Body of pancreas (tissue), 4 donors: Measurements from ENCODE around the gene UGT3A2. TPM values are rescaled to one million over a fixed set of nuclear protein-coding genes. Genes with fewer than 3 reads are reported as not detected.

Source experiments
- ATAC-seq: fragments of 150-250 bp; one replicate; pipeline ENCODE4 v1.9.1; 2016
- DNase-seq, 4 donors: peaks; one replicate each; pipeline ENCODE4 v3.0.0-alpha.2; 2019
- H3K27ac ChIP-seq, 4 donors: fragments of 200-600 bp; sonication (generic); 1 replicate in 3 of 4; 2 replicates in 1 of 4; pipeline versions ENCODE4 v1.5.1 to v1.6.1; 2016 to 2019; ENCODE audit warnings: mild to moderate bottlenecking in 1 of 4, mixed read lengths in 1 of 4, moderate library complexity in 1 of 4
- H3K27me3 ChIP-seq, 2 donors: fragments of 200-600 bp; sonication (generic); one replicate each; pipeline ENCODE4 v1.6.0; 2016; ENCODE audit warnings: mild to moderate bottlenecking in 1 of 2
- H3K36me3 ChIP-seq, 2 donors: fragments of 200-600 bp; sonication (generic); replicated peaks in 1 of 2; 2 replicates each; pipeline ENCODE4 v1.5.1; 2016; ENCODE audit warnings: low read depth in 2 of 2; ENCODE audit not compliant: insufficient read depth in 1 of 2
- H3K4me1 ChIP-seq: fragments of 200-600 bp; sonication (generic); one replicate; pipeline ENCODE4 v1.6.0; 2016
- H3K4me3 ChIP-seq, 2 donors: fragments of 200-600 bp; sonication (generic); 1 replicate in 1 of 2; 2 replicates in 1 of 2; pipeline ENCODE4 v1.5.1; 2016 to 2019
- H3K9me3 ChIP-seq, 3 donors: fragments of 200-600 bp; sonication (generic); 1 replicate in 2 of 3; 2 replicates in 1 of 3; pipeline ENCODE4 v1.5.1; 2016
- POLR2A ChIP-seq, 3 donors: fragments of 450-650 bp; IDR thresholded peaks; one replicate each; pipeline ENCODE4 v1.6.1; 2016; ENCODE audit warnings: antibody characterized with exemption in 3 of 3, mild to moderate bottlenecking in 2 of 3
- WGBS, 2 donors: methylation state at CpG; one replicate each; pipeline ENCODE4 v1.1.5; 2017; 5-methylcytosine and 5-hydroxymethylcytosine counted together
- intact Hi-C: fragments of 100-400 bp; cut with DNase I; formaldehyde crosslinking; loops from one replicate; pipeline ENCODE4 v1.15.1; 2023
- total RNA-seq, 2 donors: library from RNA; depleted of rRNA; stranded (reverse); fragments of >200 nt; gene quantifications; one replicate each; pipeline ENCODE4 v1.1.0, GENCODE V29; 2016
- TF ChIP-seq, protein P1 (sequence below), 7 experiments: fragments of 450-650 bp in 4 of 7; fragments of 200-600 bp in 3 of 7; sonication (generic) in 3 of 7; IDR thresholded peaks; one replicate each; pipeline ENCODE4 v1.5.1; 2016 to 2019; ENCODE audit warnings: antibody characterized with exemption in 7 of 7

The UGT3A2 gene
- total RNA-seq, 2 donors from 2014 or later = not detected

DNA sequence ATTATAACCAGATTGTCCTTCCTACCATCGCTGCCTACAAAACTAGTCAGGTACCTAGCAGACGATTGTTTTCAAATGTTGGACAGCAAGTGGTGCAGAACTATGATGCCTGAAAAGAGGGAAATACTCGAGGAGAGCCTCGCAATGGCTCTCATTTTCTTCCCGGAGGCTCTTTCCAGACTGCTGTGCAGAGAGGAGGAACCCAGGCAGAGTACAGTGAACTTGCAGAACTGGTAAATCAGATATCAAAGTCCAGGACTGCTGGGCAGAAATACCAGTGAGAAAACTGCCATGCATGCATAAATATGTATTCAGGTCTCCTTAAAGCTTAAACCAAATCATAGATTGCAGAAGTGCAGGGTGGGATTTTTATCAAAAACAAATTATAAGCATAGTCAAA lies 49.1 kb downstream of the UGT3A2 start:
- no peak overlapping the region for H3K4me3 ChIP-seq
- DNase-seq (peak in 2 of 4 donors; percentile 7 to 24), ATAC-seq (peak; percentile 40)
- H3K27ac ChIP-seq = no peak overlapping the region
- H3K27me3 ChIP-seq = no peaks in the 10 kb centered on the region
- TF ChIP-seq, protein P1, sequence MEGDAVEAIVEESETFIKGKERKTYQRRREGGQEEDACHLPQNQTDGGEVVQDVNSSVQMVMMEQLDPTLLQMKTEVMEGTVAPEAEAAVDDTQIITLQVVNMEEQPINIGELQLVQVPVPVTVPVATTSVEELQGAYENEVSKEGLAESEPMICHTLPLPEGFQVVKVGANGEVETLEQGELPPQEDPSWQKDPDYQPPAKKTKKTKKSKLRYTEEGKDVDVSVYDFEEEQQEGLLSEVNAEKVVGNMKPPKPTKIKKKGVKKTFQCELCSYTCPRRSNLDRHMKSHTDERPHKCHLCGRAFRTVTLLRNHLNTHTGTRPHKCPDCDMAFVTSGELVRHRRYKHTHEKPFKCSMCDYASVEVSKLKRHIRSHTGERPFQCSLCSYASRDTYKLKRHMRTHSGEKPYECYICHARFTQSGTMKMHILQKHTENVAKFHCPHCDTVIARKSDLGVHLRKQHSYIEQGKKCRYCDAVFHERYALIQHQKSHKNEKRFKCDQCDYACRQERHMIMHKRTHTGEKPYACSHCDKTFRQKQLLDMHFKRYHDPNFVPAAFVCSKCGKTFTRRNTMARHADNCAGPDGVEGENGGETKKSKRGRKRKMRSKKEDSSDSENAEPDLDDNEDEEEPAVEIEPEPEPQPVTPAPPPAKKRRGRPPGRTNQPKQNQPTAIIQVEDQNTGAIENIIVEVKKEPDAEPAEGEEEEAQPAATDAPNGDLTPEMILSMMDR (IDR thresholded peaks at IDR 0.05) = no peak
- TF ChIP-seq POLR2A (IDR thresholded peaks at IDR 0.05) = no peak
- peaks cover 0 to 17% (median 0%) of the 10 kb centered on the region in 3 donors for H3K9me3 ChIP-seq
- H3K4me1 ChIP-seq = peaks cover 14% of the 10 kb centered on the region
- WGBS, 2 donors = 21 to 32% methylated on average over 5 of the region's 5 CpGs
- H3K36me3 ChIP-seq = no peaks in the 10 kb centered on the region
- intact Hi-C loops = no loop called here

GRCh38 chr5:36017004-36017403 lies 49.7 kb downstream of the UGT3A2 start:
- peaks cover 14% of the 10 kb centered on the region for H3K4me1 ChIP-seq
- DNase-seq (peak in 2 of 4 donors; percentile 14 to 31), ATAC-seq (no peak)
- peaks cover 0 to 17% (median 0%) of the 10 kb centered on the region in 3 donors for H3K9me3 ChIP-seq
- intact Hi-C loops = no loop called here
- H3K27ac ChIP-seq = no peak overlapping the region
- no peaks in the 10 kb centered on the region for H3K27me3 ChIP-seq
- no peak for TF ChIP-seq POLR2A (IDR thresholded peaks at IDR 0.05)
- TF ChIP-seq, protein P1 (IDR thresholded peaks at IDR 0.05) = no peak
- 11 to 24% methylated on average over 1 of the region's 1 CpG for WGBS, 2 donors
- H3K36me3 ChIP-seq = no peaks in the 10 kb centered on the region
- H3K4me3 ChIP-seq = no peak overlapping the region

DNA sequence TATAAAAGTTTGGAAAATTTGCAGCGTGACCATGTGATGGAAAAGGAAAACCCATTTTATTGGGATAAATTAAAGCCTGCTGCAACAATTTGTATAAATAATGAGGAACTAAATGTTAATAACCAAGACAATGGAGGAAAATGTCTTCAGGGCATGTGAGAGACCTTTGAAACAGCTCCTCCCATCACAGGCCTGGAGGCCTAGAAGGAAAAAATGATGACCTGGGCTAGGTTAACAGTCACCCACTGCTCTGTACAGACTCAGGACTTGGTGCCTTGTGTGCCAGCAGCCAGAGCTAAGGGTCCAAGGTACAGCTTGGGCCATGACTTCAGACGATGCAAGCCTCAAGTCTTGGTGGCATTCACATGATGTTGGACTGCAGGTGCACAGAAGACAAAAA lies 53.5 kb downstream of the UGT3A2 start:
- Histone ChIP-seq H3K36me3 (no peaks in the 10 kb centered on the region), H3K9me3 (peaks cover 0 to 22% (median 0%) of the 10 kb centered on the region in 3 donors), H3K4me1 (peaks cover 14% of the 10 kb centered on the region), H3K4me3 (no peak overlapping the region), H3K27ac (no peak overlapping the region), H3K27me3 (no peaks in the 10 kb centered on the region)
- TF ChIP-seq POLR2A (IDR thresholded peaks at IDR 0.05) = no peak
- TF ChIP-seq, protein P1 (IDR thresholded peaks at IDR 0.05) = no peak
- no peak for DNase-seq
- intact Hi-C loops = no loop called here
- 76 to 82% methylated on average over 2 of the region's 2 CpGs for WGBS, 2 donors
- ATAC-seq = no peak

DNA sequence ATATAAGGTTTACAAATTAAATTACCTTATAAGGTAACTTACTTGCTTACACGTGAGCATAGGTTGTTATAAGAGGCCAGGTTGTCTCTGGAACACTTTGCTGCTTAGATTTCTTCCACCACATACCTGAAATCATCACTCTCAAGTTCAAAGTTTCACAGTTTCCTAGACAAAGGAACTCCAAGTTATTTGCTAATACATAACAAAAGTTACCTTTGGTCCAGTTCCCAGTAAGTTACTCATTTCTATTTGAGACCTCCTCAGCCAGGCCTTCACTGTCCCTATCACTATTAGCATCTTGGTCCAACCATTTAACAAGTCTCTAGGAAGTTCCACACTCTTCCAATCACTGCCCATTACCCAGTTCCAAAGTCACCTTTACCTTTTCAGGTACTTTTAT lies 57.0 kb downstream of the UGT3A2 start:
- Histone ChIP-seq H3K27me3 (no peaks in the 10 kb centered on the region), H3K4me1 (no peaks in the 10 kb centered on the region), H3K9me3 (peaks cover 0 to 17% (median 0%) of the 10 kb centered on the region in 3 donors), H3K36me3 (no peaks in the 10 kb centered on the region), H3K4me3 (no peak overlapping the region), H3K27ac (no peak overlapping the region)
- ATAC-seq (no peak), DNase-seq (no peak)
- TF ChIP-seq, protein P1 (IDR thresholded peaks at IDR 0.05) = no peak
- TF ChIP-seq POLR2A (IDR thresholded peaks at IDR 0.05) = no peak
- intact Hi-C loops = no loop called here
- 50 to 67% methylated on average over 1 of the region's 1 CpG for WGBS, 2 donors

DNA sequence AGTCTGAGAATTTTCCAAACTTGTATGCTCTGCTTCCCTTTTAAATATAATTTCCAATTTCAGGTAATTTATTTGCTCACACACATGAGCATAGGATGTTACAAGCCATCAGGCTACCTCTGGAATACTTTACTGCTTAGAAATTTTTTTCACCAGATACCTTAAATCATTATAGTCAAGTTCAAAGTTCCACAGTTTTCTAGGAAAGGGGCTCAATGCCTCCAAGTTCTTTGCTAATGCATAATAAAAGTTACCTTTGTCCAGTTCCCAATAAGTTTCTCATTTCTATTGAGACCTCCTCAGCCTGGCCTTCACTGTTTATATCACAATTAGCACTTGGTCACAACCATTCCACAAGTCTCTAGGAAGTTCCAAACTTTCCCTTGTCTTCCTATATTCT lies 59.3 kb downstream of the UGT3A2 start:
- peaks cover 0 to 5% (median 0%) of the 10 kb centered on the region in 3 donors for H3K9me3 ChIP-seq
- DNase-seq = no peak
- no peaks in the 10 kb centered on the region for H3K36me3 ChIP-seq
- H3K27ac ChIP-seq = no peak overlapping the region
- intact Hi-C loops = no loop called here
- H3K4me1 ChIP-seq = no peaks in the 10 kb centered on the region
- no peak overlapping the region for H3K4me3 ChIP-seq
- no peaks in the 10 kb centered on the region for H3K27me3 ChIP-seq
- TF ChIP-seq, protein P1 (IDR thresholded peaks at IDR 0.05) = no peak
- no peak for TF ChIP-seq POLR2A (IDR thresholded peaks at IDR 0.05)
- ATAC-seq = no peak
